ENCODE measurements around the gene PINLYP. TPM values are rescaled to one million over a fixed set of nuclear protein-coding genes. Genes with fewer than 3 reads are reported as not detected.

The PINLYP gene
- total and polyA plus RNA-seq, 9 of the 15 experiments (the other 6 are each of a cell fraction or from before 2014, with no cell fraction given) = 1.00 to 6.7 (median 2.2) TPM

GRCh38 chr19:43595999-43596841 is 20.6 kb downstream of the PINLYP start, which contains the start of the genes IRGQ and ZNF576 (continued):
- TF ChIP-seq, protein P1, sequence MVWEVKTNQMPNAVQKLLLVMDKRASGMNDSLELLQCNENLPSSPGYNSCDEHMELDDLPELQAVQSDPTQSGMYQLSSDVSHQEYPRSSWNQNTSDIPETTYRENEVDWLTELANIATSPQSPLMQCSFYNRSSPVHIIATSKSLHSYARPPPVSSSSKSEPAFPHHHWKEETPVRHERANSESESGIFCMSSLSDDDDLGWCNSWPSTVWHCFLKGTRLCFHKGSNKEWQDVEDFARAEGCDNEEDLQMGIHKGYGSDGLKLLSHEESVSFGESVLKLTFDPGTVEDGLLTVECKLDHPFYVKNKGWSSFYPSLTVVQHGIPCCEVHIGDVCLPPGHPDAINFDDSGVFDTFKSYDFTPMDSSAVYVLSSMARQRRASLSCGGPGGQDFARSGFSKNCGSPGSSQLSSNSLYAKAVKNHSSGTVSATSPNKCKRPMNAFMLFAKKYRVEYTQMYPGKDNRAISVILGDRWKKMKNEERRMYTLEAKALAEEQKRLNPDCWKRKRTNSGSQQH (CRISPR knock-in tag; IDR thresholded peaks at IDR 0.05) = no peak
- TF ChIP-seq NCOA6 (IDR thresholded peaks at IDR 0.05) = no peak
- peak; percentile 82 for TF ChIP-seq TOE1 (IDR thresholded peaks at IDR 0.05; ENCODE audit: borderline replicate concordance)
- no peak for TF ChIP-seq TOE1 (CRISPR knock-in tag; IDR thresholded peaks at IDR 0.05; ENCODE audit: borderline replicate concordance, low read depth)
- peak; percentile 94; the same call in 1 of the 2 replicates for TF ChIP-seq NR2C1 (IDR thresholded peaks at IDR 0.05)
- TF ChIP-seq NR2C1 (tag; IDR thresholded peaks at IDR 0.05) = peak; percentile 94
- TF ChIP-seq GTF2E2 (tag; IDR thresholded peaks at IDR 0.05) = peak; percentile 87
- TF ChIP-seq ZNF551 (CRISPR knock-in tag; IDR thresholded peaks at IDR 0.05) = no peak
- peak; percentile 43; the same call in 1 of the 2 replicates for TF ChIP-seq ZNF644 (tag; IDR thresholded peaks at IDR 0.05; ENCODE audit: low read depth)
- TF ChIP-seq ZNF830 (CRISPR knock-in tag; IDR thresholded peaks at IDR 0.05) = no peak
- 0 out of 2 replicates have a peak, but pooled peaks have one; percentile 43 for TF ChIP-seq MBD2 (IDR thresholded peaks at IDR 0.05; ENCODE audit: borderline replicate concordance, low read depth)
- no peak for TF ChIP-seq HNRNPL (IDR thresholded peaks at IDR 0.05; ENCODE audit: low read depth, low read length)
- TF ChIP-seq JUND (IDR thresholded peaks at IDR 0.05; ENCODE audit: borderline replicate concordance, low read depth, low read length) = peak; percentile 89
- peak; percentile 75; the same call in 1 of the 3 replicates for TF ChIP-seq JUND (tag; IDR thresholded peaks at IDR 0.05; ENCODE audit: borderline replicate concordance, low read depth, low read length)
- TF ChIP-seq PRPF4 (IDR thresholded peaks at IDR 0.05; ENCODE audit: insufficient read depth, low read depth, low read length, poor library complexity, severe bottlenecking) = no peak
- peak; percentile 51; the same call in 1 of the 2 replicates for TF ChIP-seq ZNF239 (CRISPR knock-in tag; IDR thresholded peaks at IDR 0.05)
- TF ChIP-seq ZBTB40 (IDR thresholded peaks at IDR 0.05) = peak; percentile 59
- TF ChIP-seq ZBTB40 (CRISPR knock-in tag; IDR thresholded peaks at IDR 0.05) = no peak

All from K562 (cell line).